Hepatocyte (in vitro differentiated cells): ENCODE data around the gene FFAR3.
"Not testable (repeated sequence)": the region's sequence is repeated elsewhere in the genome, so short reads cannot be mapped to it uniquely, and the experiment has no call there.

Source experiments
- EZH2phosphoT487 ChIP-seq: fragments of 200-600 bp; sonication (generic); IDR thresholded peaks from one replicate; pipeline ENCODE4 v1.6.1; 2018; ENCODE audit warnings: antibody characterized with exemption, mild to moderate bottlenecking, low read depth, moderate library complexity; ENCODE audit not compliant: unreplicated experiment, severe bottlenecking
- TF ChIP-seq, protein P1 (sequence below): fragments of 200-600 bp; sonication (generic); IDR thresholded peaks from 2 replicates; pipeline ENCODE4 v1.5.1; 2016; ENCODE audit warnings: antibody characterized with exemption, mild to moderate bottlenecking; ENCODE audit not compliant: poor library complexity

DNA sequence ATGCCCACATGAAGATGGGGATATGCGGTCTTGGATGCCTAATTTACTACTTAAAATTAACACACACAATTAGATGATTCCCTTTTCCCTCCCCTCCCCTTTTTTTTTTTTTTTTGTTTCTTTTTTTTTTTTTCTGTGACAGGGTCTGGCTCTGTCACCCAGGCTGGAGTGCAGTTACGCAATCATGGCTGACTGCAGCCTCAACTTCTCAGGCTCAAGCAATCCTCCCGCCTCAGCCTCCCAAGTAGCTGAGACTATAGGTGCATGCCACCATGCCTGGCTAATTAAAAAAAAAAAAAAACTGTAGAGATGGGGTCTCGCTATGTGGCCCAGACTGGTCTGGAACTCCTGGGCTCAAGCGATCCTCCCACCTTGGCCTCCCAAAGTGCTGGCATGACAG, 21.3 kb downstream of the FFAR3 start:
- TF ChIP-seq EZH2phosphoT487: not testable (repeated sequence)
- TF ChIP-seq, protein P1, sequence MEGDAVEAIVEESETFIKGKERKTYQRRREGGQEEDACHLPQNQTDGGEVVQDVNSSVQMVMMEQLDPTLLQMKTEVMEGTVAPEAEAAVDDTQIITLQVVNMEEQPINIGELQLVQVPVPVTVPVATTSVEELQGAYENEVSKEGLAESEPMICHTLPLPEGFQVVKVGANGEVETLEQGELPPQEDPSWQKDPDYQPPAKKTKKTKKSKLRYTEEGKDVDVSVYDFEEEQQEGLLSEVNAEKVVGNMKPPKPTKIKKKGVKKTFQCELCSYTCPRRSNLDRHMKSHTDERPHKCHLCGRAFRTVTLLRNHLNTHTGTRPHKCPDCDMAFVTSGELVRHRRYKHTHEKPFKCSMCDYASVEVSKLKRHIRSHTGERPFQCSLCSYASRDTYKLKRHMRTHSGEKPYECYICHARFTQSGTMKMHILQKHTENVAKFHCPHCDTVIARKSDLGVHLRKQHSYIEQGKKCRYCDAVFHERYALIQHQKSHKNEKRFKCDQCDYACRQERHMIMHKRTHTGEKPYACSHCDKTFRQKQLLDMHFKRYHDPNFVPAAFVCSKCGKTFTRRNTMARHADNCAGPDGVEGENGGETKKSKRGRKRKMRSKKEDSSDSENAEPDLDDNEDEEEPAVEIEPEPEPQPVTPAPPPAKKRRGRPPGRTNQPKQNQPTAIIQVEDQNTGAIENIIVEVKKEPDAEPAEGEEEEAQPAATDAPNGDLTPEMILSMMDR: not testable (repeated sequence)
